GM12865 (cell line): ENCODE measurements around the gene KLHDC9.

Experiments
- DNase-seq: peaks from one replicate; pipeline ENCODE4 v3.0.0; 2010; ENCODE audit warnings: low read depth
- H3K4me3 ChIP-seq: 2 replicates; pipeline ENCODE4 v1.5.1; 2011; ENCODE audit warnings: mild to moderate bottlenecking, low read depth, low read length, control low read depth
- TF ChIP-seq, protein P1 (sequence below): IDR thresholded peaks from 2 replicates; pipeline ENCODE4 v1.5.1; 2011; ENCODE audit warnings: low read length, control low read depth, low read depth, inconsistent platforms; ENCODE audit not compliant: insufficient read depth; ENCODE audit errors: missing control alignments

KLHDC9 gene, protein sequence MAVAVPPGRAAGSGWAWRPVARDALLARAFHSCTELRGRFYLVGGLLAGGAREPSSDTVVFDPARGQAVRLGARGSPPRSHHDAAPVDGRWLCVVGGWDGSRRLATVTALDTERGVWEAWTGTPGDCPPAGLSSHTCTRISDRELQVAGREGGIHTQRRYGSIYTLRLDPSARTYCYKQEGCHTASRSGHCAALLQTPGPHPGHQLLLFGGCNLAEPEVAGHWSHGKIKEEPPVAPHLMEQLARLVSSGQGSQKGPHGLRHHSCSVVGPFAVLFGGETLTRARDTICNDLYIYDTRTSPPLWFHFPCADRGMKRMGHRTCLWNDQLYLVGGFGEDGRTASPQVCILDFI

DNA sequence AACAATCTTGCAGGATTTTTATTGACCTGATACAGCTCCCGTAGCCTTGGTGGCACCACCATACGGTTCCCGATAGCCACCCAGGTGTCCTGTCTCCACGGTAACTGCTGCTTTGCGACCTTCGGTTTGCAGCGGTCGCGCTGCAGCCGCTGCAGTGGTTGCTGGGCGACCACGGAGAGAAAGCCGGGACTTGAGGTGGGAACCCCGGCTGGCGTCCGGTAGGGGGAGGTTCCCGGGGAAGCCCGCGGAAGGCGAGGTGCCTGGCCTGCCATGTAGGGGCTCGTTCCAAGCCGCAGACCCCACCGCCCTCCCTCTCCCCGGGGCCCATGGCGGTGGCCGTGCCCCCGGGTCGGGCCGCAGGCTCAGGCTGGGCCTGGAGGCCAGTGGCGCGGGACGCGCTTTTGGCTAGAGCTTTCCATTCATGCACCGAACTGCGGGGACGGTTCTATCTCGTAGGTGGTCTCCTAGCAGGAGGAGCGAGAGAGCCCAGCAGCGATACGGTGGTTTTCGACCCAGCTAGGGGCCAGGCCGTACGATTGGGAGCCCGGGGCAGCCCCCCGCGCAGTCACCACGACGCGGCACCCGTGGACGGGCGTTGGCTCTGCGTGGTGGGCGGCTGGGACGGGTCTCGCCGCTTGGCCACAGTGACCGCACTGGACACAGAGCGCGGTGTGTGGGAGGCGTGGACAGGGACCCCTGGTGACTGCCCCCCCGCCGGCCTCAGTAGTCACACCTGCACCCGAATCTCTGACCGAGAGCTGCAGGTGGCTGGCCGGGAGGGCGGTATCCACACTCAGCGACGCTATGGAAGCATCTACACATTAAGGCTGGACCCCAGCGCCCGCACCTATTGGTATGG is at the start of gene KLHDC9:
Gene KLHDC9, plus strand, starts transcription at position 152 of the 859 bp plus-strand sequence. Its CDS starts 175 bp downstream, at position 327.
- H3K4me3 ChIP-seq = peak within 1 kb of the TSS; percentile 68
- TF ChIP-seq, protein P1, sequence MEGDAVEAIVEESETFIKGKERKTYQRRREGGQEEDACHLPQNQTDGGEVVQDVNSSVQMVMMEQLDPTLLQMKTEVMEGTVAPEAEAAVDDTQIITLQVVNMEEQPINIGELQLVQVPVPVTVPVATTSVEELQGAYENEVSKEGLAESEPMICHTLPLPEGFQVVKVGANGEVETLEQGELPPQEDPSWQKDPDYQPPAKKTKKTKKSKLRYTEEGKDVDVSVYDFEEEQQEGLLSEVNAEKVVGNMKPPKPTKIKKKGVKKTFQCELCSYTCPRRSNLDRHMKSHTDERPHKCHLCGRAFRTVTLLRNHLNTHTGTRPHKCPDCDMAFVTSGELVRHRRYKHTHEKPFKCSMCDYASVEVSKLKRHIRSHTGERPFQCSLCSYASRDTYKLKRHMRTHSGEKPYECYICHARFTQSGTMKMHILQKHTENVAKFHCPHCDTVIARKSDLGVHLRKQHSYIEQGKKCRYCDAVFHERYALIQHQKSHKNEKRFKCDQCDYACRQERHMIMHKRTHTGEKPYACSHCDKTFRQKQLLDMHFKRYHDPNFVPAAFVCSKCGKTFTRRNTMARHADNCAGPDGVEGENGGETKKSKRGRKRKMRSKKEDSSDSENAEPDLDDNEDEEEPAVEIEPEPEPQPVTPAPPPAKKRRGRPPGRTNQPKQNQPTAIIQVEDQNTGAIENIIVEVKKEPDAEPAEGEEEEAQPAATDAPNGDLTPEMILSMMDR = peak; percentile 17
- DNase-seq = peak; percentile 98

DNA sequence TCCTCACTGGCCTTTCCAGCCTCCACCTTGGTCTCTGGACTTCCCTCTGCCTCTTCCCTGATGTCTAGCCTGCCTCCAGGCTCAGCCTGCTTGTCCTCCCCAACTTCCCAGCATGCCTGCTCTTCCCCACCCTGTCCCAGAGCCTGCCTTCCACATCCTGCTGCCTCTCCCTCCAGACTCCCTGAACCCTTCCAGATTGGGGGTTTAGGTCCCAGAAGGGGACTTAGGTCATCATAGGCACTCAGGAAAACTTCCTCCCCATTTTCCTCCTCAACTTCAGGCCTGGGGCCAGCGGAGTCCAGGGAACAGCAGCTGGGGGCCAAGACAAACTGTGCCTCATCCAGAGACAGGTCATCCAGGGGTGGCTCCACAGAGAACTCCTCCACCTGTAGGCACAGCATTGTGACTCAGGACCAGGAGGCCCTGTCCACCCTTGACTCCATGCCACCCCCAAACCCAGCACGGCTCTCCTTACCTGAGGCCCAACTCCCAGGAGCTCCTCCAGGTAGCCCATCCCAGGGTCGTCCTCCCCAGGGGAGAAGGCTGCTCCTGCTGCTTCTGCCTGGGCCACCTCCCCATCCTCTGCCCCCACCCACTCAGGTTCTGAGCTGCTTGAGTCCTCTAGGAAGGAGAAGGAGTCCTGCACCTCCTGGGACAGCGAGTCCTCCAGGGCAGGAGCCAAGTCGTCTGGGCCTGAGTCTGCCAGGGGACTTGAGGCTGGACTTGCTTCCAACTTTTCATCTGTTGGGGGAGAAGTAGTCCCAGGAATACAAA is 49.0 kb upstream of the KLHDC9 start:
- DNase-seq = no peak
- no peak overlapping the region for H3K4me3 ChIP-seq
- TF ChIP-seq, protein P1 = no peak

DNA sequence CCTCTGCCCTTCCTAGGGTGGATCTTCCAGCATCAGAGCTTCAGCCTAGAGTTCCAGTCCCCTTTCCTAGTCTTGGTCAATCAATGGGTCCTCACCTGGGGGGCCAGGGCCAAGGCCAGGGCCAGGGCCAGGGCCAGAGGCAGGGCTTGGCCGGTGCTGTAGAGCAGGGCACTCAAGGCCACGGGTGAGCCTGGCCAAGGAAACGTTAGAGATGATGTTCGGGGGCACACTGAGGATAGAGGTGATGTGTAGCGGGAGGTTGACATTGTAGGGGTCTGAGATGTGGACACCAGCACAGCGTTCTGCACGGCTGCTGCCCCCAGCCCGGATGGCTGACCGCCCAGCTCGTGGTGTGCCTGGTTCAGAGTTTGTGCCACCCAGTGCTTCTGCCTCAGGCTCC is 46.9 kb upstream of the KLHDC9 start:
- DNase-seq = no peak
- H3K4me3 ChIP-seq = no peak overlapping the region
- TF ChIP-seq, protein P1 = no peak

DNA sequence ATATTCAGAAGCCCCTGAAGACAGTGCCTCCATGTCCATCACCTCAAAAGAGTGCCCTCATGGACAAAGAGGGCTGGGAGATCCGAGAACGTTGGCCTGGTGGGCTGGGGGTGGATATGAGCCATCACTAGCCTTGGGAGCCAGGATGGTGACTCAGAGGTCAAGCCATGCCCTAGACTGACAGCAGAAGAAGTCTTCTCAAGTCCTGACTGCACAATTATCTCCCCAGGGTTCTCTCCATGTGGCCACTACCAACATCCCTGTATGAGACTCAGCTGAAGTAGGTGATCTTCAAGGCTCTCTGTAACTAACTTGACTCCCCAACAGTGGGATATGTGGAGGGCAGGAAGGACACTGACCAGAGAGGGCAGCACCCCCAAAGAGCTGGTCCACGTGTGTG is 45.3 kb upstream of the KLHDC9 start:
- no peak overlapping the region for H3K4me3 ChIP-seq
- DNase-seq = no peak

DNA sequence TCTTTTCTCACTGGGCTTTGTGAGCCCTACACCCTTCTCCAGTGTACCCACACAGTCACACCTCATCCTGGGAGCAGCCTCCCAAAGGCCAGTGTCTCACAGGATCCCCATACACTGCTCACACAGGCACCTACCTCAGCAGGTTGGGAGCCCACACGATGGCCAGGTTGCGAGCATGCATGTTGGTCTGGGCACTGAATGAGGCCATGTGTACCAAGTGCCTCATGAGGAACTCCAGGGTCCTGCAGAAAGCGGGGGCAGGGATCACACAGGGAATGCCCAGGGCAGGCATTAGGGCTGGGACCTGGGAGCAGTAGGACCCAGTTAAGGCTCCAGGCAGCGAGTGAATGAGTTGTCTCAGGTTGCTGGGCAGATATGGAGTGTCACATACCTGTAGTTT is 43.9 kb upstream of the KLHDC9 start:
- no peak for DNase-seq
- TF ChIP-seq, protein P1 = no peak

More for the DNA sequence above, 45.3 kb upstream of the KLHDC9 start:
- TF ChIP-seq, protein P1 = no peak

DNA sequence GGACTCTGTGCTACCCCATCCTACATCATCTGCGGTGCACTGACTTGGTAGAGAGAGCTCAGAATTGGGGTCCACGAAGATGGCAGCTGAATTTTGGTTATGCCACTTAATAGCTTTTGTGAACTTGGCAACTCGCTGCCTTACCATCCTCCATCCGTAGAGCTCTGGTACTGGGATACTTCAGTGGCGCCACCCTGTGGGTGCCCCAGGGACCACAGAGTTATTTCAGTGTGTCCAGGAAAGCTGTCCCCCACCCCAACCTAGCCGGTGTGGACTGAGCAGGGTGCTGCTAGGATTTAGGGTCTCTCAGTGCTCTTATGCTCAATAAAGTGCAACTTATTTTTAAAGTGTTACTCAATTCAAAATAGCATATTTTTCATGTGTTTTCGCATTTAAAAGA is 43.4 kb upstream of the KLHDC9 start:
- DNase-seq = no peak
- TF ChIP-seq, protein P1 = no peak
- H3K4me3 ChIP-seq = no peak overlapping the region

More for the DNA sequence above, 43.9 kb upstream of the KLHDC9 start:
- H3K4me3 ChIP-seq = no peak overlapping the region
